EH (cell line): ENCODE data around the gene C5orf47.

Source experiments
- DNase-seq: peaks from one replicate; pipeline ENCODE4 v3.0.0-alpha.2; 2015; ENCODE audit warnings: low read depth

C5orf47 gene

DNA sequence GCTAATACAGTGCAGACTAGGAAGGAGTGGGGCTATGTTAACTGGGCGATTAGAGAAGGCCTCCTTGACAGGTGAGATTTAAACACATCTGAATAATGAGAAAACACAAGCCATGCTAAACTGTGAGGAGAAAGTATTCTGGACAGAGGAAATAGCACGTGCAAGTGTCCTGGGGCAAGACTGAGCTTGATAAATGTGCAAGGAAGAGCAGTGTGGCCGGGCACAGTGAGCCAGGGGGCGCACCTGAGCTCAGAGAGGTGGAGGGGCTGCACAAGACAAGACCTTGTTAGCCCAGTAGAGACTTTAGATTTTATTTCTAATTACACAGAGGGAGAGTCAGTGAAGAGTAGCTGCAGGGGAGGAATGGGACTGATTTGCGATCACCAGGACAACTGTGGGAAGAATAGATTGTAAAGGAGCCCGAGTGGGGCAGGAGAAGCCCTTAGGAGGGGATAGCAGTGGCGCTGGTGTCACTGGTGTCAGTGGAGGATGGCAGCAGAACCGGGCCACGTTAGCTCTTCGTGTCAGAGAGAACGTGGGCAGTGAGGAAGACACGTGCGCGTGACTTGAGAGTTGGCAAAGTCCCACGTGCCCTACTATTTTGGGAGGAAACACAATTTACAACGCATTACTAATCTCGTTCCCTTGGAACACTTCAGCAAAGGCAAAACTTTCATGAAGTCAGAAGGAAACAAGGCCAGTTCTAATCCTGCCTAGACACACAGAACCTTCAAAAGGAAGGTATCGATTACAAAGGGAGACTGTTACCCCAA, 17.9 kb upstream of the C5orf47 start:
- DNase-seq = no peak

- DNase-seq = no peak
These were observed 17.2 kb upstream of the C5orf47 start for GRCh38 chr5:173971681-173972345.

- DNase-seq = no peak
These were observed 16.4 kb upstream of the C5orf47 start for GRCh38 chr5:173972607-173972924.

DNA sequence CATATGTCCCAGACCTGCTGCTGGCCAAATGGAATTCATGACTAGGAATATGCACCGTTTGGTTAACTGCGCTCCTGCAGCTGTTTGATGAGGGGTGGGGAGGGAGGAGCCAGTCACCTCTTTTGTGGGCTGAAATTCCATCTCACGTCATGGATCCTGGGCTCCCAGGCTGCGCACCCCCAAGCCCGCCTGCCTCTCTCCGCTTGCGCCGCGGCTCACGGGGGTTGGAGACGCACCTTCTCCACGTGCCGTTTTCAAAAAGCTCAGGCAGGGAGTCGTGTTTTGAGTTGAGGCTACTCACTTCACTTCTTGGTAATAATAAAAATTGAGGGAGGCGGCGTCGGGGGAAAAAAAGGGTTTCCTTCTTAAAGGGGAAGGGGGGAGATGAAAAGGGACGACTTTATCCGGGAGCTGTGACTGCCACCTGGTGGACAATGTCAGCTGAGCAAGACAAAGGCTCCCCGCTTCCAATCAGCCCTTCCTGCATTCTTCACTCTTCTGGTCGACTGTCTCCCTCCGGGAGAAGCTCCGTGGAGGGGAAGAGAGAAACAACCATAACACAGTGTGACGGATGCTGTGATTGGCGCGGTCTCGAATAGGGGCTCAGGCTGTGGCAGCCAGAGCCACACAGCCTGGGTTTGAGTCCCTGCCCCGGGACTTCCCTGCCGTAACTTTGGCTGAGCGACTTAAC, 15.9 kb upstream of the C5orf47 start:
- peak; percentile 84 for DNase-seq

DNA sequence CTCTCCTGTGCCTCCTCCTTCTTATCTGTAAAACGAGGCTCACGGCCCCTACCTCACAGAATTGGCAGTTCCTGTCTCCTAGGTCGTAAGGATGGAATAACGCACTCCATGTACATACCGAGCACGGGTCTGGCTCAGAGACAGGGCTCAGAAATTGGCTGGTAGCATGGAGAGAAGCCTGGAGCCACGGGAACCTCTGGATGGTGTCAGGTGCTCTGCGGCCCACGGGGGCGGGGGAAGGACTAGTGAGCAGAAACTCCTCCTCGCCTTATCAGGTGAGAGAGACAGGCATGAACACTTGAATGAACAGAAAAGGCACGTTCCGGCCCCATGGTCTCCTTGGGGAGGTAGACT, 15.4 kb upstream of the C5orf47 start:
- no peak for DNase-seq

DNA sequence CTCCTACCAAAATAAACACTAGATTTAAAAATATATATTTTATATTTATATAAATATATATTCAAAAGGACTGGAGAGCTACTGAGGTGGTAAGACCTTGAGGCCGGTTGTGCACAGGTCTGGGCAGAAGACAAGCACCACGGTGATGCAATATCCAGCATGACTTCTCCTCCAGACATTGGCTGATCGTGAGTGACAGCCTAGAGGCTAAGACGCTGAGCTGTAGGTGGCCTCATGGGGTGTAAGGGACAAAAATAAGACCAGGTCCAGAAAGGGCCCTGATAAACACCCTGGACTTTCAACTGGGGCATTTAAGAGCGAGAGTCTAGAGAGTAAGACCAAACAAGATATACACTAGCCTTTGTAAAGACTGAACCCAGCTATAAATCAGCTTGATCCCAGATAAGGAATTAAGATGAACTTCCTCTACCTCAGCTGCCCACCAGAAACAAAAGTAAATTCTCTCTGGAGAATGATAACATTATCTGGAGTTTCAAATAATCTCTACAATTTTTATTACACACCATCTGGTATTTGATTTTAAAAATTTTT, 14.2 kb upstream of the C5orf47 start:
- no peak for DNase-seq

DNA sequence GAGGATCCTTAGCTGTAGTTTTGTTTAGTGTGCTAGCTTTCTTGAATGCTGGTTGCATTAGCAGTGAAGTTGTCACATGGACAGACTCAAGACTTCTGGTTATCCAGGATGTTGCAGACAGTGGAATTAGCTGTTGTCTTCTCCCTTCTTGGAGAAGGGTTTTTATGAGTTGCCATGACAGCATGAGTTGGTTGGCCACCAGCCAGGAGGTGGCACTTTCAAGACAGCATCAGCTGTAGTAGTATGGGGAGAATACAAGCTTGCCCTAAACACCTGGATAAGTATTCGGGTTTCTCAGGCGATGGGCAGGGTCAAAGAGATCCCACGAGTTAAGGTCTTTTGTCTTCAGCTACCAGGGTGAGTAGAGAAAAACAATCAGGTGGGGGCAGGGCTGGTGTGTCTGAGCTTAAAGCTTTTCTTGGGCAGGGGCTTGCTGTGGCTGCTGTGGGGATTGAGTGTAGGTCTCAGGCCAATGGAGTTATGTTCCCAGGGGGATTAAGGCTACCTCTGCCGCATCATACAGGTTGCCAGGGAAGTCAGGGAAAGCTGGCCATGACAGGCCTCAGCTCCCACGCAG, 7.7 kb upstream of the C5orf47 start:
- peak; percentile 36 for DNase-seq

GRCh38 chr5:173984218-173984617, 4.8 kb upstream of the C5orf47 start:
- peak; percentile 38 for DNase-seq

DNA sequence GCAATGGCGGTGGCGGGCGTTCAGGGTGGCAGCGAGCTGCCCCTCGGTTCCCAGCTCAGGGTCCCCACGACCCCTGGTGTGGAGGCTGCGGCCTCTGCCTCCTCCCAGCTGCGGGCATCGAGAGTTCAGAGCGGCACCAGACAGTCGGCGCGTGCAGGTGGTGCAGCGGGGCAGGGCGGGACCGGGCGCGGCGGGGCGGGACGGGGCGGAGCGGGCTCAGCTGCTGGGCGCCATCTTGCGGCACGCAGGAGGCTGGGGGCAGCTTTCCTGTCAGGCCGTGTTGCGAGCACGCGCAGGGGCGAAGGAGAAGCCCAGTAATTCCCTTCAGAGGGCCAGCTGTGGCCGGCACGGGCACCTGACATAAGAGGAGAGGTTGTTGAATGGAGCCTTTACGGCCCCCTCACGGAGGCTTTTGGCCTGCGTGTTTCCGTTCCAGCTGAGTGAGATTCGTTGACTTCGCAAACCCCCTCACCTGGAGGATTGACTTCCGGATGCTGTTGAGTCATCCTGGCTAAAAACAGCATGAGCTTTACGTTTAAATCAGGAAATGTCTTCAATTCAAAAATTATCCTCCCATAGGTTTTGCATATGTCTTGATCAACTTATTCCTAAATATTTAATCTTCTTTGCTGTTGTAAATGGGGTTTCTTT, 587 bp downstream of the C5orf47 start:
- DNase-seq = no peak

DNA sequence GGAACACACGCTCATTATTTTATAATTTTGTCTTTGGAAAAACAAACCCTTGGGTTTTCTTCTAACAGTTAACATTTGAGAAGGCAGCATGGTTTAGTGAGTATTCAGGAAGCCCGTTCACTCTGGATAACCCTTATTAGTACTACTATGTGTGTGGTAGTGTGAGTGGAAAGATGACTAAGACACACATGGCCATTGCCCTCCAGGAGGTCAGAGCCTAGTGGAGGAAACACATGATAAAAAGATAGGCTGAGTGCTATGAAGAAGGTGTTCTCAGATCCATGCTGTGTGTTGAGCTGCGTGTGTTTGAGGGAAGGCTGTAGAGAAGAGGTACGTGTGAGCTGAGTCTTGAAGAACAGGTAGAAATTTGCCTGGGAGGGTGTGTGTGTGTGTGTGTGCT, 8.4 kb downstream of the C5orf47 start:
- peak; percentile 8 for DNase-seq

DNA sequence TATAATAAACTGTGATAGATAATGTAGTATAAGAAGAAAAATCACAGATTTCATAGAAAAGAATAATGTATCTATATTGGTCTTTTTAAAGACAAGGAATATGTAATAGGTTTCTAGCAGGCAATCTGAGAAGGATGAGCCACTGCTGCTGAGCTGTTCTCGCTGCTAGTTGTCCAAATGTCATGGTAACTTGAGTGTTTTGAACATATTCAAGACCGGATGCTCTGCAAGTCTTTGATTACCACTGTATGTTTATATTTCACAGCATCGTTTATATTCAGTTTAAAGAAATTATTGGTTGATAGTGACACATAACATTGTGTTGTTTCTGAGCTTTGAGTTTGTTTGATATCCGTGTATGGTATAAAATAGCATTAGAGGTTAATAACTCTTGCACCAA, 9.6 kb downstream of the C5orf47 start:
- DNase-seq = peak; percentile 11

DNA sequence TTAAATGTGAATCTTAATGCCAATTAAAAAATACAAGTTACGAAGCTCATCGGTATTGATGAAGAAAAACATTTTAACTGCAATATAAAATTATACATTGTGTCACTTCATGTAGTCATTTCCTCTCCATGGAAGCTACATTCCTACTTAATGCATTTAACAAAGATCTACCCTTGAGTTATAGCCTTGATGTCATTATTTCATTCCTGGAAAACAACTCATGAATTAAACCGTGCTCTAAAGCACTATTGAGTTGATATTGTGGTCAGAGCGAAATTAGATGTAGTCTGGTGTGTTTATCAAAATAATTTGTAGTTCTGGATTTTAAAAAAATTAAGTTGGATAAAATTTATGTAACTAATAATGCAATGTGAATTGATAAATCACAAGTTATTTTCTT, 11.1 kb downstream of the C5orf47 start:
- peak; percentile 39 for DNase-seq

DNA sequence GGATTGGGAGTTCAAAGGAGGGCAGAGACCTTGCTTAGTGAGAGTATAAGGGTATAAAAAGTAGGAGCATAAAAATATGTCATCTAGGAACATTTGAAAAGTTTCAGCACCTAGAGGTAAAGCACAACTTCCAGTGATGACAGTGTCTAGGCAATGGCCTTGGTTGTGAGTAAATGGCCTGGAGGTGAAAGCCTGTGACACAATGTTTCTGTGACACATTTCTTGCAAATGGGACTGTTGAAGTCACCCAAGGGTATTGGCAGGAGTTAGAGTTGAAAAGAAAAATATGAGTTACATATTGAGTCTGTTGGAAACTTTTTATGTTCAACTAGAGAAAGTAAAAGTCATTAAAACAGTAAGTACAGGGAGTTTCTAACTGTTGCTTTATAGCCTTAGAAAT, 14.8 kb downstream of the C5orf47 start:
- DNase-seq = no peak

- DNase-seq = no peak
These were observed 20.0 kb downstream of the C5orf47 start for GRCh38 chr5:174008922-174009321.

DNA sequence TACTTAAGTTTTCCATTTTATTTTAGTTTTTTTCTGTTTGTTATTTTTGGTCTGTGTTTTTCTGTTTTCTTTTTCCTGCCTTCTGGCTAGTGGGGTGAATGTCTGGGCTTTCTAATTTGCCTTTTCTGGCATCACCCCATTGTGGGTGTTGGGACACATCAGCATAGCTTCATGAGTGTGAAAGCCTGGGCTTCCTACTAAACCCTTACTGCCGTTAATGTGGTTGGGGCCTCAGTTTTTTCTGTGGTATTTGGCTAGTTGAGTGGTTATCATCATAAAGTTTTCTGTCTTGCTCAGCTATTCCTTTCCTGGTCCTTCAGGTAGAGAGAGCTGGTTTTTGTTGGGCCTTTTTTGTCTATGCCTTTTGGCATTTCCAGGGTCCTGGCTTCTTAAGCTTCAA, 21.4 kb downstream of the C5orf47 start:
- DNase-seq = no peak

- no peak for DNase-seq
These were observed 22.5 kb downstream of the C5orf47 start for GRCh38 chr5:174011441-174011840.

GRCh38 chr5:174020069-174020927, 31.3 kb downstream of the C5orf47 start:
- peak; percentile 67 for DNase-seq

GRCh38 chr5:174020928-174021304, 31.9 kb downstream of the C5orf47 start:
- DNase-seq = no peak

DNA sequence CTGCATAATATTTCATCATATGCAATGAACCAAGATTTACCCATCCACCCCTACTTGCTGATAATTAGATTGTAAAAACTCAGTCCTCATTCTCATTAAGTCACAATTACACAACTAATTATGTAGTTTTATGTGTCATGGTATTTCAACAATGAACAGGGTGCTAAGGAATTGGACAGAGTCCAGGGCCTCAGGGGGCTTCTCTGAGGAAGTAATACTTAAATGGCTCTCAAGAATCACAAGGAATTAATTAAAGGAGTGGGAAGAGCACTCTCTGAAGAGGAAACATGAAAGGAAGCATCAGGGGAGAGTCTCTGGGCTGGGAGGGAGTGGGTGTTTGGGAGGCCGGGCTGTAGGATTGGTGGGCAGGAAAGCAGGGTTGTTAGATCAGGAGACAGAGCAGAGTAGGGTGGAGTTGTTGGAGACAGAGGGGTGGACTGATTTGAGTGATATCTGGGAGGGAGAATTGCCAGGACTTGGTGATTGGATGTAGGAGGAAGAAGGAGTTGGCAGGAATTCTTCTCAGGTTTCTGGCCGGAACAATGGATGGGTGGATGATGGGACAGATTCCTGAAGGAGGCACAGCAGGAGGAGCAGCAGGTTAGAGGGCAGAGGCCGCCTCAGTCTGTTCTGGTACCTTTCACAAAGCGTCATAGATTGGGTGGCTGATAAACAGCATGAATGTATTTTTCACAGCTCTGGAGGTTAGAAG, 33.6 kb downstream of the C5orf47 start:
- DNase-seq = no peak

- no peak for DNase-seq
These were observed 41.3 kb downstream of the C5orf47 start for GRCh38 chr5:174030286-174030685.
